ENCODE data around the gene PITPNC1.

The PITPNC1 gene

DNA sequence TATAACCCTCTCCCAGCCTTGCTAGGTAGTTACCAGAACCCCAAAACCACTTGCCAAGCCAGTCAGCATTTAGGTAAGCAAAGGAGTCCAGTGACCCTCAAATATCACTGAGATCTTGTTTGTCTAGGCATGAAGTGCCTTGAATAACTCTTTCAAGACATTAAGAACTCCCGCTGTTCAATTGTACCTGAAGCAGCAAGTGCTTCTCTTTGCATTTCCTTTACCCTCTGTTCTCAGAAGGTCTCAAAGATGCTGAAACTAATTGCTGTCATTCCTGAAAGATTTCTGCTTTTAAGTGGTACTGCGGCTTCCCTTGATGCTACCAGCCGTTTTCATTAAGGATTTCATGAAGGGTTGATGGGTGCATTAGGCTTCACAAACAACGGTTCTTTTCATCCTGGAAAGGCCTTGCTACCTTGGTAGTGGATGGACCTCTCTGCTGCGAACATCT, 142.7 kb downstream of the PITPNC1 start:
- DNase-seq = no peak

DNA sequence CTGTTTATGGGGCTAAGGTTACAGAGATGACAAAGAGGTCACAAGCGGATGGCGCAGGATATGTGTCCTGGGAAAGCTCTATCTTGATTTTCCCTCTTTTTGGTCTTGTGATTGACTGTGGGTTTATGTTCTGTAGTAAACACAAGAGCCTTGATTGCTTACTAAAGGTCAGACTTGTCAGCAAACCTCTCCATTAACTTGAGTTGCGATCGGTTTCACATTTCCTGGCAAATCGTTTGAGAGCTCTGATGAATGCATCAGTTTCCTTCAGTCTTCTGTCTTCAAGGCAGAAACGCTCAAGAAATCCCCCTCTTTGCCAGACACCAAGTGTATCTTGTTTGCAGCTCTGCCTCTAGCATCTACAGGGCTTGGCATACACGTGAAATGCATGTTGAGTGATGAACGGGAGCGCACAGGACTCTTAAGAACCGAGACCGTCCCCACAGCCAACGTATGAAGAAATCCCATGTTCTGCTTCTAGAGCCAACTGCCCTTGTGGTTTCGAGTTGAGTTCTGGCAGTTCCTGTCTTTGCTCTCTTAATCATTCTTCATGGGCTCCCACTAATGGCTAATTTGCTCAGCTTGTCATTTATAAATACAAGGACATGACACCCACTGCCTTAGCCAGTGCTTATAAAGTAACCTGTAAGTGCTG, 143.3 kb downstream of the PITPNC1 start:
- DNase-seq = no peak

DNA sequence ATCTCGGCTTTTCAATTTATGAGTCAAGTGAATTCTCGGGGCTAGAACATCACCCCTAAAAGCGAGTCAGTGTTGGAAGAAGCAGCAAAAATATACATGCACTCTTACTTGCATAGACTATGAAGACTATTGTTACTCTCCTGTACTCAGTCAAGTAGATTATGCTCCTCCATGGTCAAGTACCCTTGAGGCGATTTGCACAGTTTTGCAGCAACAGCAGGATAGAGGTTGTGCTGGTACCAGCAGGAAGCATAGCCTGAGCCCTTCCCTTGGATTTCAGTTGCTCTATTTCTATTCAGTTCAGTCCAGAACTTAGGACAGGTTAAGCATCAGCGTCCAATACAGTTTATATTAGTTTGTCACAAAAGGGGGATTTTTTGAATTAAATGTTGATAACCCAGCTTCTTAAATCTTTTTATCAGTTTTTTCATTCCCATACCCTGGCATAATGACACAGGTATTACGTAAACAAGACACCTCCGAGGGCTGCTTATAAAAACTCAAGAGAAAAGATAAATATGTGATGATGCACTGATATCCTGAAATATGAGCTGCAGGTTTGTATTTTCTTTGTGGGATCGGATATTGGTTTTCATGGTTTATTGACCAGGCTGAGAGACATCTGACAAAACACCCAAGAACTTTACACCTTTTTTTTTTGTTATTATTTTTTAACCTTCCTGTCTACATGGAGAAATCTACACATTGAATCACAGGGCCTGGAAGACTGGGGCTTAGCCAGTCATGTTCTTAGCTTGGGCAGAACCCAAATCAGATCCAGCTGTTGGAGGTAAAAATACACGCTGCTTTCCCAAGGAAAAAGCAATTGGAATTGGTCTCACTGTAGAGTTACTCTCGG, 144.1 kb downstream of the PITPNC1 start:
- DNase-seq = no peak

DNA sequence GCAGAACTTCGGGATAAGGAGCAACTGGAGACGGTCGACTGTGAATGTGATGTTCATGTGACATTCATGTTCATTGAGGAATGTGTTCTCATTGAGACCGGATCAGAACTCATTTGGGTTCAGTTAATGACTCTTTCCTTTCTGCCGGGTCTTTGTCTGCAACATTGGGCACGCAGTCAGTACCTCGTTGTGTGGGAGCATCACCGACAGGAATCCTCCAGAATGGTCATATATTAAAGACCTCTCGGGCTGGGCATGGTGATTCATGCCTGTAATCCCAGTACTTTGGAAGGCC, 144.6 kb downstream of the PITPNC1 start:
- no peak for DNase-seq

DNA sequence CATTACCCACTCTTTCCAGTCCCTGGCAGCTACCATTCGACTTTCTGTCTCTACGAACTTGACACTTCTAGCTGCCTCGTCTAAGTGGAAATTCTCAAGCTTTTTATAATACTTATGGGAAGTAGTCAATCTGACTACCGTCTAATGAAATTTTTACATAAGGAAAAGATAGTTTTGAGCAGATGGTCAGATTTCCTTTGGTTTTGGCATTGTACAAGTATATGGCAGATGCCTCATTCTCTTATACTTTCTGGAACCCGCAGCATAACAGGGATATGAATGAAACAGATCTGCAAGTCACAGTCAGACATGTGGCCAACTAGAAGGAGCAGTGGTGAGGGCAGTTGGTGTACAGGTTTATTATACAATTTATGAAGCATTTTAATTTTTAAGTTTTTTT, 146.0 kb downstream of the PITPNC1 start:
- DNase-seq = no peak

DNA sequence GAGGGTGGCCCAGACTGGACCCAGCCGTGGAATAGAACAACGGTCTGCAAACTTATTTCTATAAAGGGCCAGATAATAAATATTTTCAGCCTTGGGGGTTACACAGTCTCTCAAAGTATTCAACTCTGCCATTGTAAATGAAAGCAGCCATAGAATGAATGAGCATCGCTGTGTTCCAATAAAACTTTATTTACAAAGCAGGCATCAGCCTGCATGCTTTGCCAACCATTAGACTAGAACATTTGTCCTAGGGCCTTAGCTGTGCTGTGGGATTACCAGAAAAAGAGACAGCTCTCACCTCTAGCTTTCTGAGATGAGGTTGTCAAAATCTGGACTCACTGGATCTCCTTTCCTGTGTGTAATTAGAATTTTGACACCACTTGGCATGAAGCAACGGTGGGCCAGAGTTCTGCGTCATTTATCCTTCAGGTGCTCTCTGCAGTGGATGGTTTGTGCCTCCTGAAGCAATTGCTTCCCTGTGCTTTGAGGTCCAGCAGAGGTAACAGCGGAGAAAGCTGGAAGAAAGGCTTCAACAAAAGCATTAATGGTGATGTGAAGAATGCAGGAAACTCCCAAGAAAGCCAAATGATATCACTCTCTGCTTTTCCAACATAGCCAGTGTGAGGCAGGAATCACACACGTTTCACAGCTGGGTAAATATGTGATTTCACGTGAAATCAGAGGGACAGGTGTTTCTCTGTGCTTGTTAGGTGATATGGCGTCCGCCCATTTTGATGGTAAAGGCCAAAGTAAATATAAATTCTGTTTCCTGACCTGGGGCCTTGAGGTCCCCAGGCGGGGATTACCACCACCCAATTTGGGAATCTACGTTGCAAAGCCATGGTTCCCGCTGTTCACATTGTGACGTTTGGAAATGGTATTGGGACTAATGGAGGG, 148.4 kb downstream of the PITPNC1 start:
- no peak for DNase-seq

DNA sequence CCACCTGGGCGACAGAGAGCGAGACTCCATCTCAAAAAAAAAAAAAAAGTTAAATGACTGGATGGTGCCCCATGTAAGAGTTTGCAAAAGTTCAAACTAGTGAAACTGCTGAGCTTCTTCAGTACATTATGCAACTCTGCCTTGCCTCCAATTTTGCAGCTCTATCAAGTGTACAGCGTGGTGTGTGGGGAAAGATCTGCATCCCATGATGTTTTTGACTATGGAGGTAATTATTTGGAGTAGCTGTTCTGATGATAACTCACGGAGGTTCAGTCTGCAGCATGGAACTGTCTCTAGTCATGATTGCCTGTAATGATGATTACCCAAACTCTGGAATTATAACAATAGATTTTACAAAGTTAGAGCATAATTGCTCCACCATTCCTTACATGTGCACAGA, 149.6 kb downstream of the PITPNC1 start:
- no peak for DNase-seq

DNA sequence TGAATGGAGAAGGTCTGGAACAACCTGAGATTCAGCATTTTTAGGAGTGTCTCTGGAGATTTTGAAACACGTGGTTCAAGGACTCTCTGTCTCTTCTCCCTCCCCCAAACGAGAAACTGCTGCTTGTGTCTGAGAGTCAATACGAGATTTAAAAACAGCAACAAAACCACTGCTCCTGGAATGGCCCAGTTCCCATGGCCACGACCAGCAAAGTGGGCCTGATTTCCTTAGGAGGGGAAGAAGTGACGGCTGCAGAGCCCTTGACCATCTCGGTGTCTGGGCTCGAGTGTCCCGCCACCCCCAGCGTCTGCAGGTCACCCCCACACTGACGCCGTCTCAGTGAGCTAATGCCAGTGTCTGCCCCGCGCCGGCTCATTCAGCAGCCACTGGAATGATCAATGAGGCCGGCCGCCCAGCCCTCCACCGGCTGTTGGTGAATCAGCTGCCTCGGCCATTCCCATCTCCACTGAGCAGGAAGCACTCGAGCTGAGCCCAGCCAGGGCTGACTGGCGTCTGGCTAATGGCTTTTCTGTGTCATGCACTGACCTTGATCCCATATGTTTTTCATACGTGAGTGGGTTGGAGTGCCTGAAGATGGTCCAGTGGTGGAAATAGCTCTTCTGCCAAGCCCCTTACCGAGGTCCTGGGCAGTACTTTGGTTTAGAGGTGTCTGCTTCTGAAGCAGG, 151.8 kb downstream of the PITPNC1 start:
- no peak for DNase-seq

DNA sequence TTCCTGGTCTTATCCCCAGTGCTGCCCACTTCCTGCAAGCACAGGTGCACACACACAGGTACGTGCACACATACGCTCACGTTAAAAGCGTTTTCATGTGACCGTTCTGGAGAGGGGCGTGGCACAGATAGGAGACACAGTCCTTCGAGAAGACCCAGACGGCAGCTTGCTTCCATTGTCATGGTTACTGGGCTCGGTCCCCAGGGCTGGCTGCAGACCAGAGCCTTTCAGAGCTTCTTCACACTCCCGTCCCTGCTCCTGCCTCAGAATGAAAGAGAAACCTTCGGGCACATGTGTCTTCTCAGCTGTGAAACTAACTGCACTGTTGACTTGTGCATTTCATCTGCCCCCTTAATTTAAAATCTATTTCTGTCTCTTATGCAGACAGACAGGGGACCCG, 154.2 kb downstream of the PITPNC1 start:
- DNase-seq = no peak

DNA sequence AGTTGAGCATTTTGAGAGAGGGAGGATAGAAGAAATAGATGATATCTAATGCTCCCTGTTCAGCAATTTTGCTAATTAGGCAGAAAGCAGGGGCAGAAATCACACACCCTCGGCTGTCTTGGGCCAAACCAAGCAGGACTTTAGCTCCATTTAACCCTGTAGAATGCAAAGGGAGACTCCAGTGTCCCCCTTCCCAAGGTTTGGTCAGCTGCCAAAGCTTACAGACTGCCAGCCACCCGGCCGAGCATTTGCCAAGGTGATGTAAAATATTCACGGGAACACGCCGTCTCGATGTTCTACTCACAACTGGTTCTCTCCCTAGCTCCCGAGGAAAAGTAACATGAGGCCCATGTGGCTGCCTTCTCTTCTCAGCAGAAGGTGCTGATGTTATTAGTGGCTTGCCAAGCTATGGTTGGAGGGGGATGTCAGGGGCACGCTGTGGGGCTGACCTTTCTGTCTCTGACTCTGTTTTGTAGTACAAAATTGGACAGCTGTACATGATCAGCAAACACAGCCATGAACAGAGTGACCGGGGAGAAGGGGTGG, 155.3 kb downstream of the PITPNC1 start:
- DNase-seq = no peak

DNA sequence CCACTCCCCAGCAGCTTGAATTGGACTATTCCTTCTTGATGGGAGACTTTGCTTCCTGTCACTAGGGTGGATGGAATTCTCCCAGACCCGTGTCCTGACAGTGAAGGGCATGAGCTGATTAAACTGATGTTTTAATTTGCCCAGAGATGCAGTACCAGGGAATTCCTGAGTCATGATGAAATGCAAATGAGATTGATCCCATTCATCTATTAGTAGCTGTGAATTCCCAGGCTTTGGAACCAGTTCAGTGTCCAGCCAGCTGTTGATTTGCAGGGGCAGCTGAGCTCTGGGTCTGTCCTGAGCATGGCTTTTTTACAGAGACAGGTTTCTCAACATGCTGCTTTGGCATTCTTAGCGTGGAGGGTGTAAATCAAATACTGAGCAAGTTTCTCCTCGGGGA, 157.9 kb downstream of the PITPNC1 start:
- DNase-seq = no peak

DNA sequence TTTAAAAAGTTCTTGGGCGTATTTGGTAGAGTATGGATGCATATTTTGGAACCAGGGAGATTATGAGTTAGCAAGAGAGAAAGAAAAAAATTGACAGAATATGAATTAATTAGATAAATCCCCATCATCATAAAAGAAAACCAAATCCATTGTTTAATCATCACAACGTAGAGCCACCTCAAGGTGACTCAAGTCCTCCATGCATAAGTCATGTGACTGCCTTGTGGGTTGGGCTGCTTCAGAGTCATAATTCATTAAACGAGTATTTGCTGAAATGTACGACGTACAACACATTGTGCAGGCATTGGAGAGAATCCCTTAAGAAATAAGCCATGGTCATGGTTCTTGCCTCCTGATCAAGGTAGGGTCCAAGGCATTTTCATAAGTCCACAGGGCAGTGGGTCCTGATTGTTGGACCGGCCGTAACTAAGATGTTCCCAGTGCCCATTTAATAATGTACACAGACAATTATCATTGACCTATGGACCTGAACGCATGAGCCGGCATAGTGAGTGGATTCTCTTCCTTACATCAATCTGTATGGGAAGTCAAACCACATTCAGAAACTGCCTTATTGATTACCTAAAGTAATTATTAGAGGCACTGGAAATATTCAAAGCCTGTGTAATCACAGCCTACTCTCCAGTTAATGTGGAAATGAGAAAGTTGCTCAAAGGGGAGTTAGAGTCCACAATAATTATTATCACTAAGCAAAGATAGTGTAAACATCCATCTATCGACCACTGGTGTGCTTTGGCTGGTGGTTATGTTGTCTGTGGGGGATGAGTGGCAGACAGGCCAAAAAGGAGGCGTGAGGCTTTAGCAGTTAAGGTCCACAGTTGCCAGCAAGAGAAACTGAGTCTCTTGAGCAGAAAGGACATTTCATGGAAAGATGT, 165.4 kb downstream of the PITPNC1 start:
- no peak for DNase-seq

DNA sequence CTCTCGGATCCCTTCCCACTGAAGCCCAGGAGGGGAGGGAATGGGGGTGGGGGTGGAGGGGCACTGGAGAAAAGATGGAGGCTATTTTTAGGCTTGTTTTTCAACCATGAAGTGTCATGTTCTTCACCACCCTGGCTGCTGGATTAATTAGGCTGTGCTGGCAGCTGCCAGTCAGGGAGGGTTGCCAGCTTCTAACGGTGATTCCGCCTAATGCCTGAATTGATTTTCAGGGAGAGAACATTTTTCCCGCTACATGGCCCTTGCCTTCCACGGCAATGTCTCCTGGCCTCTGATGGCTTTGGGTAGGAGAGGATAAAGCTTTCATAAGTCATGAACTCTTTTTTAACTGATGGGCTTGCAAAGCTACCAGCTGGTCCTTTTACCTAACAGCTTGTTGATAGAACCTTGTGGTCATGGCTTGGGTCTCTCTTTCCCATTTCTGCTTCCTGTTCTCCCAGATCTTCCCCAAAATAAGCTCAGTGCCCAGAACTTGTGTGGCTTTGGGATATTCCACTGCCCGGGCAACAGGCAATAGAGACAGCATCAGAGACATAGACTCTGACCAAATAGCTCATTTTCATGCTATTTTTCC, 167.4 kb downstream of the PITPNC1 start:
- no peak for DNase-seq

DNA sequence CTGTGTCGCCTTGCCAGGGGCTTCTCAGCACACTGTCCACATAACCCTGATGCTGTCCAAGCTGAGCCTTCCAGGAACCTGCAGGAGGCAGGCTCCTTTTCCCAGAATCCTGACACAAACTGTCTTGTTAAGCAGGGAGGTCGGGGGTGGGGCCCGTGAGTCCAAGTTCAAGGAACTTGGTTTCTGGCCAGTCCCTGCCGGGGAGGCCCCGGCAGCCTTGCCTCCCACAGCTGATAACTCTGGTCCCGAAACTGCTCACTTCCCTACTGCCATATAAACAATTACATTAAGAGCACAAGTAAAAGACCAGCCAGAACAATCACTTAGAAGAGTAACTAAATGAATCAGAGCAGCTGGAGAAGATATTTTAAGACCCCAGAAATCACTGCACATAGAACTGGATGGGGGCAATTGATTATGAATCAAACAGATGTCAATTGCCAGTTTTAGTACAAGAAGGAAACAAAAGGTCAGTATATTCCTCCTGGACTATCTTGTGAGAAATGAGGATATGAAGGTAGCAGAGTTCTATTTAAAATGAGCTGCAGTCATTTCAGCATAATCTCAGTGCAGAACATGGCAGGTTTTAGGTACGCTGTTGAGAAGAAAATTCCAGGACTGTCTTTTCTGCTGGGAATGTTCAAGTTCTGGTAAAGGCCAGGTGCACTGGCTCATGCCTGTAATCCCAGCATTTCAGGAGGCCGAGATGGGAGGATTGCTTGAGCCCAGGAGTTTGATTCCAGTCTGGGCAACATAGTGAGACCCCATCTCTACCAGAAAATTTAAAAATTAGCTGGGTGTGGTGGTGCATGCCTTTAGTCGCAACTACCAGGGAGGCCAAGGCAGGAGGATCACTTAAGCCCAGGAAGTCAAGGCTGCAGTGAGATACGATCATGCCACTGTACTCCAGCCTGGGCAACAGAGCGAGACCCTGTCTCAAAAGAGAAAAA, 169.8 kb downstream of the PITPNC1 start:
- DNase-seq = no peak

DNA sequence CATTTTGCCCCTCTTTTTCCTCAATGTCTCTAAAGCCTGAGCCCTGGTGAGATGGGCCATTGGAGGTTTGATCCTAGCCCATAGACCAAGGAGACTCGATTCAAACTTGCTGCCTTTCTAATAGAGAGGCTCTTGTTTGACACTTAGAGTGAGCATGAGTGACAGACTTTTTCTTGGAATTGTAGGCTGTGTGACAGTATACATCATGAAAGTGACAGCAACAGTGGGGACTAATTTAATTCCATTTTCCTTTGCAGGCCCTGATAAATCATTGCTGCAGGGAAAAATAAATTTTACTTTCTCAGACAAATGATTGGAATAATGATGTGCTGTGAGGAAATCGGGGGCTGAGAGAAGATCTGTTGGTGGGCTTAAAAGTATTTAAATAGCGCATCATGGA, 171.6 kb downstream of the PITPNC1 start:
- no peak for DNase-seq

DNA sequence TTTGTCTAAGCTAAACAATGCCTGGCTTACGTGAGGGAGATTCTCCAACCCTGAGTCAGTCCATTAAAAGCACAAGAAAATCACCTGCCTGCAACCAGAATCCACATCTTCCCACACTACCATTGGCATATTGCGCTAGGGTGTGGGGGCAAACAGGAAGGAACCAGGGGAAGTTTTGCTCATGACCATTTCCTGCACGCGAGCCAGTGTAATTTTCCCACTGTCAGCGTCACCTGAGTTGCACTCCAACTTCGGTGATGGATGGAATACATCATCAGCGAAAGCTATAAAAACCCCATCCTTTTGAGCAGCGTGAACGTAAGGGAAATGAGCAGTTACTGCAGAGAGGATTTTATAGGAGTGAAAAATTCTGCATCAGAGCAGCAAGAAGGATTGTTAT, 172.7 kb downstream of the PITPNC1 start:
- no peak for DNase-seq

DNA sequence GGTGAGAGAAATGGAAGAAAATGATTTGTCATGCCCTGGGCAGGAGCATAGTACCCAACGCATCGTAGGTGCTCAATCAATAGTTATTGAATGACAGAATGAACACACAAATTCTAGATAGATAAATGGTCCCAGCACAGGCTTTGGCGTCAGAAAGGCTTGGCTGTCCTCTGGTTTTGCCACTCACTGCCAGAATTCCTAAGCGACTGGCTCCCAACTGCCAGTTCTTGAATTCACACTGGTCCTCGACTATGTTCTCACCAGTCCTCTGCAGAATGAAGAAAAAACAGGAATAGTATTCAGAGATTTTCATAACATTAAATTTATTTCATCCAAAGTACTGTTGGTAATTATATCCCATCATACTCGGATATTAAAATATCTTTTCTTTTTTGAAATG, 177.6 kb downstream of the PITPNC1 start:
- no peak for DNase-seq

DNA sequence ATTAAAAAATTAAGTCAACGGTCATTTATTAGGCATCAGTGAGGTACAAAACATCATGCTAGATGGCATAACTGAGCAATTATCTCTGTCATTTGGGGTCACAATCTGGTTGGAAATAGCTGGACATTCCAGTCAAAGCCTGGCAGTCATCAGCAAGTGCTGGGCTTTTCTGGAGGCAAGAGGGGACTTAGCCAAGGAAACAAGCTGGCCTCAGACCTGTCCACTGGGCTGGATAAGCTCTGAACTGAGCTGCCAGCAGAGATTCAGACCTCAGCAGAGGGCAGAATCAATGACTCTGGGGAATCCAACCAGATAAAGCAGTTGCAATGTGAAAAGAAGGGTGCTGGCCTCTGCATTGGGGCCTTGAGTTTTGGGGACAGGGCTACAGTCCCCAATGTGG, 178.8 kb downstream of the PITPNC1 start:
- no peak for DNase-seq

DNA sequence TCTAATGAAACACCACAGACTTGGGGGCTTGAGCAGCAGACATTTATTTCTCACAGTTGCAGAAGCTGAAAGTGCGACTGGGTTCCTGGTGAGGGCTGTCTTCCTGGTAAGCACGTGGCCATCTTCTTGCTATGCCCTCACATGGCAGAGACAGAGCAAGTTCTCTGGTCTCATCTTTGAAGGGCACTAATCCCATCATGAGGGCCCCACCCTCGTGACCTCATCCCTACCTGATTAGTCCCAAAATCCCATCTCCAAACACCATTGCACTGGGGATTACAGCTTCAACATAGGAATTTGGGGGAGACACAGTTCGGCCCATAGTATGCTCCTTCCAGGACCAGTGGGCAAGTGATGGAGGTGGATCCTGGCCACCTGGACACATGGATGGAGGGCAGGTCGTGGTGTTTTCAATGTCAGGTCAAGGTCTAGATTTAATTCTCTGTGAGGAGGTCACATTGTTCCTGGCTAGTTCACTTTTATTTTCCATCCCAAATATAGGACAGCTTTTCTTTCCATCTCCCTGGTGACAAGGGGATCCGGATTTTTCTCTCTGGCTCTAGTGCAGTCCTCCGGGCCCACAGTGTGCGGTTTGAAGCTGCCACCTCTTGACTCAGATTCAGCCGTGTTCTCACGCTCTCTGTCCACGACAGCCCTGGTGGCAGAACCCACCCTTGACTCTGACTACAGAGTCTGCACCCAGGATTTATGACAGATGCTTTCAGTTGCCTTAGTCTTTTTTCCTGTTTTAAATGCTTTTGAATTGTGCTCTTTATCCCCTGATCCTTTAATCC, 180.2 kb downstream of the PITPNC1 start:
- no peak for DNase-seq

Measured in activated CD4-positive, CD25-positive, alpha-beta regulatory T cell treated with anti-CD3 and anti-CD28 coated beads, Interleukin-2, amount 50 U/mL, for 72 hours (primary cell).